Neuronal stem cell (in vitro differentiated cells): ENCODE measurements around the gene BORCS5.

Experiments
- DNase-seq: peaks from one replicate; pipeline ENCODE4 v3.0.0-alpha.2; 2013; ENCODE audit warnings: low spot score
- H2AFZ ChIP-seq: one replicate; pipeline ENCODE4 v1.6.1; 2013; ENCODE audit warnings: mild to moderate bottlenecking, low read length, inconsistent platforms
- H2AK5ac ChIP-seq: 2 replicates; pipeline ENCODE4 v1.6.1; 2013; ENCODE audit warnings: low read depth, mild to moderate bottlenecking, inconsistent platforms, low read length, moderate library complexity, mixed read lengths
- H2BK120ac ChIP-seq: 2 replicates; pipeline ENCODE4 v1.6.1; 2013; ENCODE audit warnings: low read depth, mild to moderate bottlenecking, inconsistent platforms, low read length, moderate library complexity, mixed read lengths
- H2BK12ac ChIP-seq: one replicate; pipeline ENCODE4 v1.6.1; 2013; ENCODE audit warnings: low read length, inconsistent platforms
- H2BK15ac ChIP-seq: 2 replicates; pipeline ENCODE4 v1.6.1; 2013; ENCODE audit warnings: mild to moderate bottlenecking, low read length, inconsistent platforms, mixed read lengths
- H2BK5ac ChIP-seq: one replicate; pipeline ENCODE4 v1.6.1; 2013; ENCODE audit warnings: inconsistent platforms, mild to moderate bottlenecking, low read length, moderate library complexity
- H3K14ac ChIP-seq: one replicate; pipeline ENCODE4 v1.6.1; 2013; ENCODE audit warnings: low read length, inconsistent platforms
- H3K18ac ChIP-seq: 2 replicates; pipeline ENCODE4 v1.6.1; 2013; ENCODE audit warnings: low read length, inconsistent platforms
- H3K23ac ChIP-seq: 2 replicates; pipeline ENCODE4 v1.6.1; 2013; ENCODE audit warnings: low read depth, mild to moderate bottlenecking, mixed read lengths, low read length, inconsistent platforms; ENCODE audit not compliant: poor library complexity
- H3K27ac ChIP-seq: replicated peaks from 3 replicates; pipeline ENCODE4 v1.5.1; 2013; ENCODE audit warnings: low read length, inconsistent platforms
- H3K27me3 ChIP-seq, 3 experiments: 2 replicates each; pipeline ENCODE4 v1.6.1; 2013; ENCODE audit warnings: low read length in 3 of 3, mild to moderate bottlenecking in 2 of 3, inconsistent platforms in 1 of 3, low read depth in 1 of 3, mixed read lengths in 1 of 3, moderate library complexity in 1 of 3; ENCODE audit not compliant: control insufficient read depth in 3 of 3, insufficient read depth in 3 of 3
- H3K36me3 ChIP-seq, 2 donors: replicated peaks in 1 of 2; 2 replicates each; pipeline ENCODE4 v1.6.1; 2013; ENCODE audit warnings: low read length in 2 of 2; ENCODE audit not compliant: control insufficient read depth in 2 of 2, insufficient read depth in 2 of 2
- H3K4ac ChIP-seq: 2 replicates; pipeline ENCODE4 v1.6.1; 2013; ENCODE audit warnings: inconsistent platforms, mild to moderate bottlenecking, low read length, moderate library complexity
- H3K4me1 ChIP-seq, 2 donors: 1 replicate in 1 of 2; 2 replicates in 1 of 2; pipeline ENCODE4 v1.6.1; 2013; ENCODE audit warnings: low read length in 2 of 2, low read depth in 1 of 2; ENCODE audit not compliant: control insufficient read depth in 2 of 2, insufficient read depth in 1 of 2
- H3K4me2 ChIP-seq: one replicate; pipeline ENCODE4 v1.6.1; 2013; ENCODE audit warnings: mild to moderate bottlenecking, low read length, inconsistent platforms; ENCODE audit not compliant: insufficient read depth, poor library complexity, severe bottlenecking
- H3K4me3 ChIP-seq, 2 donors: 2 replicates each; pipeline ENCODE4 v1.5.1; 2013; ENCODE audit warnings: low read length in 2 of 2, mild to moderate bottlenecking in 2 of 2, inconsistent platforms in 1 of 2, moderate library complexity in 1 of 2
- H3K79me1 ChIP-seq: one replicate; pipeline ENCODE4 v1.6.1; 2013; ENCODE audit warnings: low read depth, mild to moderate bottlenecking, inconsistent platforms, low read length, moderate library complexity
- H3K9ac ChIP-seq: one replicate; pipeline ENCODE4 v1.6.1; 2013; ENCODE audit warnings: mild to moderate bottlenecking, low read depth, low read length, inconsistent platforms; ENCODE audit not compliant: poor library complexity
- H3K9me3 ChIP-seq, 2 donors: replicated peaks in 1 of 2; 2 replicates each; pipeline versions ENCODE3 to v1.6.1; 2013; ENCODE audit warnings: low read length in 2 of 2, mild to moderate bottlenecking in 2 of 2, inconsistent platforms in 1 of 2, low read depth in 1 of 2, mixed read lengths in 1 of 2, moderate library complexity in 1 of 2; ENCODE audit not compliant: control insufficient read depth in 2 of 2, insufficient read depth in 1 of 2
- H4K8ac ChIP-seq: one replicate; pipeline ENCODE4 v1.6.1; 2013; ENCODE audit warnings: low read depth, mild to moderate bottlenecking, inconsistent platforms, low read length, moderate library complexity
- H4K91ac ChIP-seq: one replicate; pipeline ENCODE4 v1.6.1; 2013; ENCODE audit warnings: low read length, low read depth, mild to moderate bottlenecking, inconsistent platforms; ENCODE audit not compliant: poor library complexity
- WGBS, 2 donors: extraction: QIAGEN DNeasy Blood & Tissue Kit; methylation state at CpG; one replicate each; pipeline ENCODE4 v1.1.7; 2013; ENCODE audit warnings: missing lambda C conversion rate in 2 of 2, mixed read lengths in 1 of 2; ENCODE audit not compliant: insufficient read length in 2 of 2, insufficient replicate concordance in 1 of 2; ENCODE audit errors: extremely low coverage in 2 of 2; 5-methylcytosine and 5-hydroxymethylcytosine counted together

The BORCS5 gene

GRCh38 chr12:12440784-12441428, 84.0 kb downstream of the BORCS5 start:
- no peak overlapping the region for H4K91ac ChIP-seq
- H2AFZ ChIP-seq = no peak overlapping the region
- no peak overlapping the region for H3K18ac ChIP-seq
- H3K4me3 ChIP-seq = no peak overlapping the region
- H2AK5ac ChIP-seq = no peak overlapping the region
- no peaks in the 10 kb centered on the region for H3K27me3 ChIP-seq
- H3K4me1 ChIP-seq = no peaks in the 10 kb centered on the region
- no peak overlapping the region for H2BK120ac ChIP-seq
- H4K8ac ChIP-seq = no peak overlapping the region
- H3K23ac ChIP-seq = no peak overlapping the region
- H3K4ac ChIP-seq = no peak overlapping the region
- no CpG with 5 or more reads among the region's 4 CpGs for WGBS, 2 donors
- H3K14ac ChIP-seq = no peak overlapping the region
- no peaks in the 10 kb centered on the region for H3K9me3 ChIP-seq
- no peak overlapping the region for H3K27ac ChIP-seq
- H2BK12ac ChIP-seq = no peak overlapping the region
- H3K9ac ChIP-seq = no peak overlapping the region
- H3K36me3 ChIP-seq = no peaks in the 10 kb centered on the region
- no peak overlapping the region for H2BK15ac ChIP-seq
- H3K4me2 ChIP-seq = no peak overlapping the region
- no peaks in the 10 kb centered on the region for H3K79me1 ChIP-seq
- no peak for DNase-seq
- no peak overlapping the region for H2BK5ac ChIP-seq

GRCh38 chr12:12441429-12441807, 84.5 kb downstream of the BORCS5 start:
- H2AK5ac ChIP-seq = no peak overlapping the region
- H3K36me3 ChIP-seq = no peaks in the 10 kb centered on the region
- no peaks in the 10 kb centered on the region for H3K79me1 ChIP-seq
- H2BK15ac ChIP-seq = no peak overlapping the region
- no peak overlapping the region for H4K91ac ChIP-seq
- H3K27ac ChIP-seq = no peak overlapping the region
- no peak overlapping the region for H3K18ac ChIP-seq
- no peak overlapping the region for H2AFZ ChIP-seq
- H3K27me3 ChIP-seq = no peaks in the 10 kb centered on the region
- H2BK12ac ChIP-seq = no peak overlapping the region
- H3K23ac ChIP-seq = no peak overlapping the region
- no peak for DNase-seq
- H3K4me2 ChIP-seq = no peak overlapping the region
- no CpG with 5 or more reads among the region's 2 CpGs for WGBS, 2 donors
- H3K4ac ChIP-seq = no peak overlapping the region
- H3K9ac ChIP-seq = no peak overlapping the region
- H3K14ac ChIP-seq = no peak overlapping the region
- no peak overlapping the region for H2BK120ac ChIP-seq
- no peak overlapping the region for H4K8ac ChIP-seq
- no peaks in the 10 kb centered on the region for H3K9me3 ChIP-seq
- no peaks in the 10 kb centered on the region for H3K4me1 ChIP-seq
- H3K4me3 ChIP-seq = no peak overlapping the region
- H2BK5ac ChIP-seq = no peak overlapping the region

GRCh38 chr12:12441843-12442461, 85.1 kb downstream of the BORCS5 start:
- no peaks in the 10 kb centered on the region for H3K9me3 ChIP-seq
- no peaks in the 10 kb centered on the region for H3K36me3 ChIP-seq
- H3K4ac ChIP-seq = no peak overlapping the region
- no peak overlapping the region for H2BK15ac ChIP-seq
- no peak overlapping the region for H3K23ac ChIP-seq
- no peak overlapping the region for H2BK120ac ChIP-seq
- no peak overlapping the region for H3K18ac ChIP-seq
- no peak overlapping the region for H2BK5ac ChIP-seq
- DNase-seq = no peak
- H4K91ac ChIP-seq = no peak overlapping the region
- no peak overlapping the region for H3K27ac ChIP-seq
- H3K9ac ChIP-seq = no peak overlapping the region
- H2AFZ ChIP-seq = no peak overlapping the region
- WGBS, 2 donors = no CpG with 5 or more reads among the region's 4 CpGs
- no peak overlapping the region for H3K4me2 ChIP-seq
- no peaks in the 10 kb centered on the region for H3K79me1 ChIP-seq
- H2BK12ac ChIP-seq = no peak overlapping the region
- no peak overlapping the region for H2AK5ac ChIP-seq
- H3K27me3 ChIP-seq = no peaks in the 10 kb centered on the region
- no peak overlapping the region for H3K4me3 ChIP-seq
- no peaks in the 10 kb centered on the region for H3K4me1 ChIP-seq
- no peak overlapping the region for H4K8ac ChIP-seq
- no peak overlapping the region for H3K14ac ChIP-seq

GRCh38 chr12:12442548-12443071, 85.7 kb downstream of the BORCS5 start:
- Histone ChIP-seq H2BK12ac (no peak overlapping the region), H3K9me3 (no peaks in the 10 kb centered on the region), H3K4ac (no peak overlapping the region), H4K8ac (no peak overlapping the region), H3K4me2 (no peak overlapping the region), H3K23ac (no peak overlapping the region), H4K91ac (no peak overlapping the region), H3K27ac (no peak overlapping the region), H3K9ac (no peak overlapping the region), H2AK5ac (no peak overlapping the region), H2BK120ac (no peak overlapping the region), H3K36me3 (no peaks in the 10 kb centered on the region), H2BK15ac (no peak overlapping the region), H3K27me3 (no peaks in the 10 kb centered on the region), H3K79me1 (no peaks in the 10 kb centered on the region), H2BK5ac (no peak overlapping the region), H3K18ac (no peak overlapping the region), H2AFZ (no peak overlapping the region), H3K14ac (no peak overlapping the region), H3K4me3 (no peak overlapping the region), H3K4me1 (no peaks in the 10 kb centered on the region)
- WGBS, 2 donors = no CpG with 5 or more reads among the region's 5 CpGs
- no peak for DNase-seq
